ENCODE data around the gene FAM47E.

DNA sequence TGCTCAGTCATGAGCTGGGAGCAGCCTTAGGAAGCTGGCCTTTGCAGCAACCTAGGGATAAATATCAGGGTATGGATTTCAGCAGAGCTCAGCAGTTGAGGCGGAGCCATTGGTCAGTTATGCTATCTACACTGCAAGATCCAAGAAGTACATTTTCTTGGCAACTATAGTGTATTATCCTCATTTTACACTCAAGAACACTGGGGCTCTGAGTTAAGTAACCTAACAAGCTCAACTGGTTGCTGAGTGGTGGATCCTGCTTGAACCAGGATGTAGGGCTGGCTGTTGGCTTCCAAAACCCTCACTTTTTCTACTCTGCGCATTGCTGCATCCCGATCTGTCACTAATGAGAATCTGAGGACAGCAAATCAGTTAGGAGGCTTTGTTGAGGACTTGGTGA lies 36.4 kb upstream of the FAM47E start:
- TF ChIP-seq EZH2 (IDR thresholded peaks at IDR 0.05; ENCODE audit: insufficient read depth, poor library complexity, severe bottlenecking), result no peak
- TF ChIP-seq EZH2phosphoT487 (IDR thresholded peaks at IDR 0.05; ENCODE audit: insufficient read depth, low read depth), result no peak
